ENCODE data around the gene HSPA1A. TPM values are rescaled to one million over a fixed set of nuclear protein-coding genes. Genes with fewer than 3 reads are reported as not detected.

HSPA1A gene
- total and polyA plus RNA-seq, 9 of the 15 experiments (the other 6 are each of a cell fraction or from before 2014, with no cell fraction given): 2.2 to 273 (median 107) TPM

- TF ChIP-seq FOXP4 (CRISPR knock-in tag; IDR thresholded peaks at IDR 0.05; ENCODE audit: borderline replicate concordance) (no peak), SAP30 (IDR thresholded peaks at IDR 0.05; ENCODE audit: borderline replicate concordance, insufficient read depth, low read depth, low read length, poor library complexity, severe bottlenecking) (no peak), ZFPM2 (CRISPR knock-in tag; IDR thresholded peaks at IDR 0.05) (peak; percentile 34; the same call in 1 of the 2 replicates), MAFG (tag; conservative IDR thresholded peaks at IDR 0.05) (no peak), MYNN (IDR thresholded peaks at IDR 0.05) (no peak), MYNN (CRISPR knock-in tag; IDR thresholded peaks at IDR 0.05) (no peak), CBX8 (IDR thresholded peaks at IDR 0.05; ENCODE audit: borderline replicate concordance, extremely low read depth, low read depth, low read length, poor library complexity, severe bottlenecking) (no peak), CCAR2 (IDR thresholded peaks at IDR 0.05; ENCODE audit: low read depth, low read length) (no peak), THRAP3 (IDR thresholded peaks at IDR 0.05; ENCODE audit: borderline replicate concordance) (peak; percentile 29; the same call in 1 of the 2 replicates), SMARCE1 (IDR thresholded peaks at IDR 0.05) (peak; percentile 87), NONO (IDR thresholded peaks at IDR 0.05; ENCODE audit: low read depth in 2 of 2, low read length in 1 of 2) (no peak), THRB (CRISPR knock-in tag; conservative IDR thresholded peaks at IDR 0.05) (0 out of 2 replicates have a peak, but pooled peaks have one; percentile 43), GATA2 (CRISPR knock-in tag; IDR thresholded peaks at IDR 0.05) (peak; percentile 49), SP1 (CRISPR knock-in tag; IDR thresholded peaks at IDR 0.05) (no peak; the same call in 1 of the 2 replicates), TBL1XR1 (IDR thresholded peaks at IDR 0.05; ENCODE audit: low read length in 2 of 2) (0 out of 4 replicates have a peak, but pooled peaks of 1 of the 2 experiments have one; percentile 13), MYC (IDR thresholded peaks at IDR 0.05; ENCODE audit: low read depth, low read length) (peak; percentile 14; the same call in 1 of the 2 replicates), MYC (CRISPR knock-in tag; IDR thresholded peaks at IDR 0.05; ENCODE audit: borderline replicate concordance, low read depth) (no peak), ILK (tag; IDR thresholded peaks at IDR 0.05; ENCODE audit: borderline replicate concordance, low read depth) (no peak), HDAC8 (tag; IDR thresholded peaks at IDR 0.05) (0 out of 2 replicates have a peak, but pooled peaks have one; percentile 16), RFX1 (IDR thresholded peaks at IDR 0.05) (no peak), SIN3B (IDR thresholded peaks at IDR 0.05; ENCODE audit: low read depth) (no peak), TCF15 (CRISPR knock-in tag; IDR thresholded peaks at IDR 0.05) (no peak), SMAD3 (CRISPR knock-in tag; conservative IDR thresholded peaks at IDR 0.05) (0 out of 2 replicates have a peak, but pooled peaks have one; percentile 35), RAD21 (CRISPR knock-in tag; conservative IDR thresholded peaks at IDR 0.05 in 1 of 2, IDR thresholded peaks at IDR 0.05 in 1 of 2) (no peak; a peak in 1 of 4 replicates), MEIS2 (IDR thresholded peaks at IDR 0.05; ENCODE audit: partially characterized antibody) (no peak), ZNF174 (CRISPR knock-in tag; IDR thresholded peaks at IDR 0.05) (no peak)
These were observed 21.0 kb upstream of the HSPA1A start (continued) for GRCh38 chr6:31794294-31794865.
